BJ (cell line): ENCODE results near the gene UBXN2A. TPM values are rescaled to one million over a fixed set of nuclear protein-coding genes. Genes with fewer than 3 reads are reported as not detected.

Source experiments
- CTCF ChIA-PET: fragments of 350-600 bp; formaldehyde crosslinking; extraction: SDS; loops from one replicate; lab custom pipeline; 2021; ENCODE audit warnings: antibody characterized with exemption, inconsistent platforms; lab: Yijun Ruan, JAX
- POLR2A ChIA-PET: fragments of 300-600 bp; sonication (Branson Sonifier 250); formaldehyde crosslinking; extraction: SDS; loops from one replicate; lab custom pipeline; 2021; ENCODE audit warnings: antibody characterized with exemption; lab: Charles Lee
- DNase-seq: peaks from one replicate; pipeline ENCODE4 v3.0.0-alpha.2; 2011; ENCODE audit warnings: low read depth
- H3K27me3 ChIP-seq: 2 replicates; pipeline ENCODE4 v1.6.0; 2011; ENCODE audit warnings: low read length; ENCODE audit not compliant: control insufficient read depth, insufficient read depth
- H3K36me3 ChIP-seq: 2 replicates; pipeline ENCODE4 v1.5.1; 2011; ENCODE audit warnings: low read length; ENCODE audit not compliant: control insufficient read depth, insufficient read depth
- H3K4me3 ChIP-seq: 2 replicates; pipeline ENCODE4 v1.5.1; 2011; ENCODE audit warnings: low read depth, mild to moderate bottlenecking, control low read depth, low read length
- CTCF ChIP-seq: IDR thresholded peaks from 2 replicates; pipeline ENCODE4 v1.5.1; 2011; ENCODE audit warnings: low read depth, mild to moderate bottlenecking, control low read depth, inconsistent platforms, low read length, moderate library complexity; ENCODE audit not compliant: insufficient read depth
- polyA minus RNA-seq: library from RNA; depleted of rRNA, polyadenylated mRNA; stranded (reverse); fragments of >200 nt; gene quantifications from 2 replicates; pipeline ENCODE4 v1.2.3, GENCODE V29; 2011; rRNA and poly(A)+ RNA removed
- polyA plus RNA-seq: library from polyadenylated mRNA; depleted of rRNA; stranded (reverse); fragments of >200 nt; gene quantifications from 2 replicates; pipeline ENCODE4 v1.2.3, GENCODE V29; 2011; rRNA removed

The UBXN2A gene, protein sequence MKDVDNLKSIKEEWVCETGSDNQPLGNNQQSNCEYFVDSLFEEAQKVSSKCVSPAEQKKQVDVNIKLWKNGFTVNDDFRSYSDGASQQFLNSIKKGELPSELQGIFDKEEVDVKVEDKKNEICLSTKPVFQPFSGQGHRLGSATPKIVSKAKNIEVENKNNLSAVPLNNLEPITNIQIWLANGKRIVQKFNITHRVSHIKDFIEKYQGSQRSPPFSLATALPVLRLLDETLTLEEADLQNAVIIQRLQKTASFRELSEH
- 5.8 and 7.9 TPM in 2 replicates for polyA plus RNA-seq
- 2.0 and 2.6 TPM in 2 replicates for polyA minus RNA-seq

DNA sequence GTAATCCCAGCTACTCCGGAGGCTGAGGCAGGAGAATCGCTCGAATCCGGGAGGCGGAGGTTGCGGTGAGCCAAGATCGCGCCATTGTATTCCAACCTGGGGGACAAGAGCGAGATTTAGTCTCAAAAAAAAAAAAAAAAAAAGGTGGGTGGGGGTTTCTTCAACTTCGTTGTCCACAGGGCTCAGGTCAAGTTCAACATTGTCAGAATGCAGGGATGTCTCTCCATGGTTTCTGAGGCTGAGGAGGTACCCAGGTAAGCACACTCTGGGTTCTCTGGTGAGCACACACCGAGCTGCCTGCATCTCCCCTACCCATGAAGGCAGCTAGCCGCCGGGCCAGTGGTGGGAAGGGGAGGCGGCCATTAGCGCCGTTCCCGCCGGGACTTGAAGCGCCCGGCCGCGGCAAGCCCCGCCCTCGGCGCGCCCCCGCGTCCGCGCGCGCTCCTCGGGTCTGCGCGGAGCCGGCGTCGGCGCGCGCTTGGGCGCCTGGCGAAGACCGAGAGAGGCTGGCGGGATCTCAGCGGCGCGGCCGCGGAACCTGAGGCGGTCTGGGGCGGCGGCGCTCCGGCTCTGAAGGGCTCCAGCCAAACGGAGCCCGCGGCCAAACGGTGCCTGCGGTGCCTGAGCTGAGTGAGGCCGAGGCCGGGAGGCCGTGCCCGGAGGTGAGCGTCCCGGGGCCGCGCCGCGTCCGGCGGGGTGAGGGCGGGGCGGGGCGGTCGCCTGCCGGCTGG lies at the start of gene UBXN2A:
Gene UBXN2A (plus strand): TSS at position 477 of the 731 bp plus-strand sequence. CDS start 17,852 bp downstream, outside the sequence.
- Histone ChIP-seq H3K36me3 (no peaks in the 10 kb centered on the region), H3K4me3 (peak within 1 kb of the TSS; percentile 87), H3K27me3 (no peaks in the 10 kb centered on the region)
- no peak for DNase-seq
- POLR2A ChIA-PET, result interaction anchor here (0.7 to 1.2 kb wide), 2 partner anchors 13 to 14 kb away, joined by 3 to 5 read pairs; partner anchors contain the start of gene ATAD2B
- TF ChIP-seq CTCF, result no peak
- CTCF ChIA-PET, result interaction anchor here (0.6 to 2.8 kb wide), 4 partner anchors 9 to 58 kb away, joined by 3 to 11 read pairs (median 6); partner anchors contain the start of gene ATAD2B

DNA sequence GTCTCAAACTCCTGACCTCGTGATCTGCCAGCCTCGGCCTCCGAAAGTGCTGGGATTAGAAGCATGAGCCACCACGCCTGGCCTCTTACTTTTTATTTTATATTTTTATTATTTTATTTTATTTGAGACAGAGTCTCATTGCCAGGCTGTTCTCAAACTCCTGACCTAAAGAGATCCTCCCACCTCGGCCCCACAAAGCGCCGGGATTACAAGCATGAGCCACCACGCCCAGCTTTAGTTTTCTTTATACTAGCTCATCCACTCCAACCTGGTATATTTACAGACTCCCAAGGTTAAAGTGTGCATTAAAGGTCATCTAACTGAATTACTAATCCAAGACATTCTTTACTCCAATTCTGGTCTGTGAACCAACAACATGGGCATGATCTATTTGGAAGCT lies 40.1 kb upstream of the UBXN2A start:
- H3K4me3 ChIP-seq, result no peak overlapping the region
- CTCF ChIA-PET, result no interaction called here
- TF ChIP-seq CTCF, result no peak
- POLR2A ChIA-PET, result no interaction called here
- no peaks in the 10 kb centered on the region for H3K36me3 ChIP-seq
- no peak for DNase-seq
- H3K27me3 ChIP-seq, result no peaks in the 10 kb centered on the region

- Histone ChIP-seq H3K27me3 (no peaks in the 10 kb centered on the region), H3K4me3 (no peak overlapping the region)
- CTCF ChIA-PET, result interaction anchor here (0.6 to 0.8 kb wide), 2 partner anchors 26 to 178 kb away, joined by 3 to 5 read pairs; partner anchors contain the start of gene ATAD2B
Observed at GRCh38 chr2:23900541-23901322, 39.5 kb upstream of the UBXN2A start.

DNA sequence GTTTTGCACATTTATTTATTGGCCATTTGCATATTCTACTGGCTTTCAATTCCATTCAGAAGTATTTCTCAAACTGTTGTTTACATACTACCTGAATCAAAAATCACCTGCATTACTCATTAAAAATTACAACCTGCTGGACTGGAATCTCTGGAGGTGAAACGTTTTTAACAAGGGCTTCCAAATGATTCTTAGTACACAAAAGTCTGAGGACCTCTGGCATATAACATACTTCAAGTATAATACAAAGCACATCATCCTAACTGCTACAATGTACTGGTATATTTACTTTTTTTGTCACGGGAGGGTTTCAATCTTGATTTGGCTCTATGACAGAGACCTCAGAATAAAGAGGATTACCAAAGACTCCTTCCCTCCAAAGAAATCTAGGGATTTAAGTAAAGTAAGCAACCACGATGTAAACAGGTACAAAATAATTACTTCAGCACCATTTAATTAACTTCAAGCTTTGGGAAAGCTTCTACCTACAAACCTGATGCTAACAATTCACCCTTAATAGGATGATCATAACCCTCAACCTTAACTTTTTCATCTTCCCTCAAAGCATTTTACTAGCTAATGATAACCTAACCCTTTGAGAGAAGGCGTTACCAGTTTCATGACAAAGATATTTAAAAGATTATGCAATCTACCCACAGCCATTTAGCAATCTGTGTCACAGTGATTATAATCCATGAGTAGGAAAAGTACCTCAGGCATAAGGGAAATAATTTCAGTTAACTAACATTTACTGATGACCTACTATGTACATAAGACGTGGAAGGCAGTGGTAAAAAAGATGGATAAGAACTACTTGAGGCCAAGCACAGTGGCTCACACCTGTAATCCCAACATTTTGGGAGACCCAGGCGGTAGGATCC lies 38.1 kb upstream of the UBXN2A start:
- peak; percentile 34 for DNase-seq
- ChIA-PET POLR2A (interaction anchor here (0.9 kb wide), 1 partner anchor 24 kb away, joined by 6 read pairs; the partner anchor contains the start of gene ATAD2B), CTCF (interaction anchor here (1.1 kb wide), 1 partner anchor 9 kb away, joined by 3 read pairs; no protein-coding TSS in a partner anchor)
- Histone ChIP-seq H3K36me3 (no peaks in the 10 kb centered on the region), H3K27me3 (no peaks in the 10 kb centered on the region), H3K4me3 (no peak overlapping the region)
- no peak for TF ChIP-seq CTCF

More at GRCh38 chr2:23900541-23901322, 39.5 kb upstream of the UBXN2A start:
- POLR2A ChIA-PET, result interaction anchor here (0.9 kb wide), 1 partner anchor 26 kb away, joined by 6 read pairs; the partner anchor contains the start of gene ATAD2B
- no peaks in the 10 kb centered on the region for H3K36me3 ChIP-seq
- no peak for TF ChIP-seq CTCF
- peak; percentile 79 for DNase-seq
